K562 (cell line): Measurements from ENCODE around the gene PLCL1. TPM values are rescaled to one million over a fixed set of nuclear protein-coding genes. Genes with fewer than 3 reads are reported as not detected.

ENCODE experiments used
- ARNT ChIP-seq, 2 experiments: fragments of 450-650 bp; IDR thresholded peaks; 2 replicates each; pipeline ENCODE4 v1.6.1; 2016; ENCODE audit warnings: mild to moderate bottlenecking in 1 of 2
- ETS2 ChIP-seq: IDR thresholded peaks from 2 replicates; pipeline ENCODE4 v1.6.1; 2016; ENCODE audit warnings: borderline replicate concordance, missing genetic modification characterization, mild to moderate bottlenecking, moderate library complexity, missing compliant biosample characterization; ENCODE audit not compliant: poor library complexity, severe bottlenecking
- polyA plus RNA-seq, 8 experiments: library from polyadenylated mRNA; depleted of rRNA in 4 of 8; stranded (reverse) in 5 of 8; unstranded in 3 of 8; fragments of >200 nt; fragmentation: Nextera tagmentation in 2 of 8; fragmentation: Illumina TruSeq in 1 of 8; extraction: Ambion mirVana in 2 of 8; extraction: Trizol in 1 of 8; gene quantifications; 2 replicates each; pipeline versions ENCODE4 v1.2.1 to v1.2.3, GENCODE V29; 2011 to 2014; ENCODE audit warnings: inconsistent platforms in 1 of 8, missing spikeins in 1 of 8
- total RNA-seq, 7 experiments: library from RNA; depleted of rRNA in 6 of 7; stranded (reverse); fragments of >200 nt in 6 of 7; fragmentation: Illumina TruSeq in 2 of 7; extraction: Trizol in 2 of 7; gene quantifications; 2 replicates each; pipeline versions ENCODE4 v1.2.1 to v1.2.3, GENCODE V29; 2011 to 2021; ENCODE audit warnings: low replicate concordance in 1 of 7
- TF ChIP-seq, protein P1 (sequence below): fragments of 200-600 bp; sonication (generic); IDR thresholded peaks from one replicate; pipeline ENCODE4 v1.6.1; 2012; ENCODE audit warnings: mild to moderate bottlenecking, low read depth, low read length, inconsistent platforms

Gene PLCL1
- total and polyA plus RNA-seq, 9 of the 15 experiments (the other 6 are each of a cell fraction or from before 2014, with no cell fraction given), result 2.0 to 17.7 (median 8.6) TPM

DNA sequence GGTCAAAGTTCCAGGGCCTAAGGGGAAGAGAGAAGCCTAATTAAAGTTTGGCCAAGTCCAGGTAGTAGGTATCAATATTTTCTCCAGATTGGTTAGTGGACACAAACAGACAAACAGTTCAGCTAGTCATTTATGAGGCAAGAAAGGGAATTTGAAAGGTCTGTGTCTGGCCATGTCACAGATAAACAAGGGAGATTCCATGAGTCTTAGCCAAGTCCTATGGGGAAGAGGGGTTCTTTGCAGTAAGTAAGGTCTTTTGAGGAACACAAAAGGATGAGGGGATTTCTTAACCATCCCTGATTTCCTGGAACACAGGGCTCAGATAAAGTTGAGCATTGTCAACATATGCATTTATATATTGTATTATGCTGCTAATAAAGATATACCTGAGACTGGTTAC, 310.8 kb downstream of the PLCL1 start (continued):
- TF ChIP-seq, protein P1, sequence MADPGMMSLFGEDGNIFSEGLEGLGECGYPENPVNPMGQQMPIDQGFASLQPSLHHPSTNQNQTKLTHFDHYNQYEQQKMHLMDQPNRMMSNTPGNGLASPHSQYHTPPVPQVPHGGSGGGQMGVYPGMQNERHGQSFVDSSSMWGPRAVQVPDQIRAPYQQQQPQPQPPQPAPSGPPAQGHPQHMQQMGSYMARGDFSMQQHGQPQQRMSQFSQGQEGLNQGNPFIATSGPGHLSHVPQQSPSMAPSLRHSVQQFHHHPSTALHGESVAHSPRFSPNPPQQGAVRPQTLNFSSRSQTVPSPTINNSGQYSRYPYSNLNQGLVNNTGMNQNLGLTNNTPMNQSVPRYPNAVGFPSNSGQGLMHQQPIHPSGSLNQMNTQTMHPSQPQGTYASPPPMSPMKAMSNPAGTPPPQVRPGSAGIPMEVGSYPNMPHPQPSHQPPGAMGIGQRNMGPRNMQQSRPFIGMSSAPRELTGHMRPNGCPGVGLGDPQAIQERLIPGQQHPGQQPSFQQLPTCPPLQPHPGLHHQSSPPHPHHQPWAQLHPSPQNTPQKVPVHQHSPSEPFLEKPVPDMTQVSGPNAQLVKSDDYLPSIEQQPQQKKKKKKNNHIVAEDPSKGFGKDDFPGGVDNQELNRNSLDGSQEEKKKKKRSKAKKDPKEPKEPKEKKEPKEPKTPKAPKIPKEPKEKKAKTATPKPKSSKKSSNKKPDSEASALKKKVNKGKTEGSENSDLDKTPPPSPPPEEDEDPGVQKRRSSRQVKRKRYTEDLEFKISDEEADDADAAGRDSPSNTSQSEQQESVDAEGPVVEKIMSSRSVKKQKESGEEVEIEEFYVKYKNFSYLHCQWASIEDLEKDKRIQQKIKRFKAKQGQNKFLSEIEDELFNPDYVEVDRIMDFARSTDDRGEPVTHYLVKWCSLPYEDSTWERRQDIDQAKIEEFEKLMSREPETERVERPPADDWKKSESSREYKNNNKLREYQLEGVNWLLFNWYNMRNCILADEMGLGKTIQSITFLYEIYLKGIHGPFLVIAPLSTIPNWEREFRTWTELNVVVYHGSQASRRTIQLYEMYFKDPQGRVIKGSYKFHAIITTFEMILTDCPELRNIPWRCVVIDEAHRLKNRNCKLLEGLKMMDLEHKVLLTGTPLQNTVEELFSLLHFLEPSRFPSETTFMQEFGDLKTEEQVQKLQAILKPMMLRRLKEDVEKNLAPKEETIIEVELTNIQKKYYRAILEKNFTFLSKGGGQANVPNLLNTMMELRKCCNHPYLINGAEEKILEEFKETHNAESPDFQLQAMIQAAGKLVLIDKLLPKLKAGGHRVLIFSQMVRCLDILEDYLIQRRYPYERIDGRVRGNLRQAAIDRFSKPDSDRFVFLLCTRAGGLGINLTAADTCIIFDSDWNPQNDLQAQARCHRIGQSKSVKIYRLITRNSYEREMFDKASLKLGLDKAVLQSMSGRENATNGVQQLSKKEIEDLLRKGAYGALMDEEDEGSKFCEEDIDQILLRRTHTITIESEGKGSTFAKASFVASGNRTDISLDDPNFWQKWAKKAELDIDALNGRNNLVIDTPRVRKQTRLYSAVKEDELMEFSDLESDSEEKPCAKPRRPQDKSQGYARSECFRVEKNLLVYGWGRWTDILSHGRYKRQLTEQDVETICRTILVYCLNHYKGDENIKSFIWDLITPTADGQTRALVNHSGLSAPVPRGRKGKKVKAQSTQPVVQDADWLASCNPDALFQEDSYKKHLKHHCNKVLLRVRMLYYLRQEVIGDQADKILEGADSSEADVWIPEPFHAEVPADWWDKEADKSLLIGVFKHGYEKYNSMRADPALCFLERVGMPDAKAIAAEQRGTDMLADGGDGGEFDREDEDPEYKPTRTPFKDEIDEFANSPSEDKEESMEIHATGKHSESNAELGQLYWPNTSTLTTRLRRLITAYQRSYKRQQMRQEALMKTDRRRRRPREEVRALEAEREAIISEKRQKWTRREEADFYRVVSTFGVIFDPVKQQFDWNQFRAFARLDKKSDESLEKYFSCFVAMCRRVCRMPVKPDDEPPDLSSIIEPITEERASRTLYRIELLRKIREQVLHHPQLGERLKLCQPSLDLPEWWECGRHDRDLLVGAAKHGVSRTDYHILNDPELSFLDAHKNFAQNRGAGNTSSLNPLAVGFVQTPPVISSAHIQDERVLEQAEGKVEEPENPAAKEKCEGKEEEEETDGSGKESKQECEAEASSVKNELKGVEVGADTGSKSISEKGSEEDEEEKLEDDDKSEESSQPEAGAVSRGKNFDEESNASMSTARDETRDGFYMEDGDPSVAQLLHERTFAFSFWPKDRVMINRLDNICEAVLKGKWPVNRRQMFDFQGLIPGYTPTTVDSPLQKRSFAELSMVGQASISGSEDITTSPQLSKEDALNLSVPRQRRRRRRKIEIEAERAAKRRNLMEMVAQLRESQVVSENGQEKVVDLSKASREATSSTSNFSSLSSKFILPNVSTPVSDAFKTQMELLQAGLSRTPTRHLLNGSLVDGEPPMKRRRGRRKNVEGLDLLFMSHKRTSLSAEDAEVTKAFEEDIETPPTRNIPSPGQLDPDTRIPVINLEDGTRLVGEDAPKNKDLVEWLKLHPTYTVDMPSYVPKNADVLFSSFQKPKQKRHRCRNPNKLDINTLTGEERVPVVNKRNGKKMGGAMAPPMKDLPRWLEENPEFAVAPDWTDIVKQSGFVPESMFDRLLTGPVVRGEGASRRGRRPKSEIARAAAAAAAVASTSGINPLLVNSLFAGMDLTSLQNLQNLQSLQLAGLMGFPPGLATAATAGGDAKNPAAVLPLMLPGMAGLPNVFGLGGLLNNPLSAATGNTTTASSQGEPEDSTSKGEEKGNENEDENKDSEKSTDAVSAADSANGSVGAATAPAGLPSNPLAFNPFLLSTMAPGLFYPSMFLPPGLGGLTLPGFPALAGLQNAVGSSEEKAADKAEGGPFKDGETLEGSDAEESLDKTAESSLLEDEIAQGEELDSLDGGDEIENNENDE, result no peak
- no peak for TF ChIP-seq ETS2 (tag)
- TF ChIP-seq ARNT (IDR thresholded peaks at IDR 0.05), result no peak
